Immature natural killer cell (primary cell): ENCODE data around the gene CENPC. TPM values are rescaled to one million over a fixed set of nuclear protein-coding genes. Genes with fewer than 3 reads are reported as not detected.
A peak's percentile ranks its signal among the peaks of the same experiment; 100 is the strongest.

Source experiments
- DNase-seq, 3 donors: peaks; one replicate each; pipeline ENCODE4 v3.0.0; 2022; ENCODE audit warnings: mixed read lengths in 1 of 3
- H3K27ac Mint-ChIP-seq, 6 donors: one replicate each; pipeline ENCODE4 v1.8.0; 2020; ENCODE audit warnings: mixed read lengths in 6 of 6, mild to moderate bottlenecking in 5 of 6, inconsistent platforms in 4 of 6, moderate library complexity in 3 of 6
- H3K27me3 Mint-ChIP-seq, 3 donors: one replicate each; pipeline ENCODE4 v1.8.0; 2020 to 2021; ENCODE audit warnings: low read depth in 3 of 3, mild to moderate bottlenecking in 3 of 3, mixed read lengths in 3 of 3, moderate library complexity in 3 of 3, inconsistent platforms in 1 of 3
- H3K36me3 Mint-ChIP-seq, 3 donors: one replicate each; pipeline ENCODE4 v1.8.0; 2020; ENCODE audit warnings: mixed read lengths in 3 of 3, inconsistent platforms in 2 of 3, mild to moderate bottlenecking in 2 of 3
- H3K4me1 Mint-ChIP-seq, 2 donors: one replicate each; pipeline ENCODE4 v1.8.0; 2020; ENCODE audit warnings: inconsistent platforms in 2 of 2, mild to moderate bottlenecking in 2 of 2, mixed read lengths in 2 of 2, moderate library complexity in 1 of 2
- H3K4me3 Mint-ChIP-seq, 5 donors: one replicate each; pipeline ENCODE4 v1.8.0; 2020; ENCODE audit warnings: mild to moderate bottlenecking in 5 of 5, mixed read lengths in 5 of 5, inconsistent platforms in 3 of 5, moderate library complexity in 3 of 5
- H3K9me3 Mint-ChIP-seq, 6 donors: one replicate each; pipeline ENCODE4 v1.8.0; 2020; ENCODE audit warnings: mild to moderate bottlenecking in 6 of 6, mixed read lengths in 6 of 6, inconsistent platforms in 4 of 6, moderate library complexity in 3 of 6
- polyA plus RNA-seq, 3 donors: library from polyadenylated mRNA; unstranded; fragments of 300-500 nt; fragmentation: Illumina TruSeq; gene quantifications; one replicate each; pipeline ENCODE4 v1.2.3, GENCODE V29; 2021

Gene CENPC
- polyA plus RNA-seq, result 10 to 100 TPM in 2 of 3 donors, 1 to 10 TPM in 1; 6.6 to 21.9 (median 14.2) TPM

GRCh38 chr4:67545199-67546003 is at the start of gene CENPC:
Gene CENPC (minus strand): TSS chr4:67545503. CDS start chr4:67545355, 148 bp downstream.
- Mint-ChIP-seq H3K4me1 (peaks cover 29 to 48% of the 10 kb centered on the region in 2 donors), H3K4me3 (peak within 1 kb of the TSS; percentile 95 to 99 (median 98)), H3K27me3 (peaks cover 4 to 8% (median 5%) of the 10 kb centered on the region in 3 donors), H3K36me3 (peaks cover 0 to 4% (median 0%) of the 10 kb centered on the region in 3 donors), H3K9me3 (no peaks in the 10 kb centered on the region), H3K27ac (peak within 1 kb of the TSS; percentile 99 to 100 (median 99))
- peak; percentile 91 to 93 (median 92) for DNase-seq

GRCh38 chr4:67593741-67594175 is 48.5 kb upstream of the CENPC start:
- H3K27me3 Mint-ChIP-seq, result peaks cover 0 to 4% (median 0%) of the 10 kb centered on the region in 3 donors
- peaks cover 10 to 66% (median 55%) of the 10 kb centered on the region in 3 donors for H3K36me3 Mint-ChIP-seq
- no peaks in the 10 kb centered on the region for H3K4me1 Mint-ChIP-seq
- H3K27ac Mint-ChIP-seq, result no peak overlapping the region
- H3K9me3 Mint-ChIP-seq, result no peaks in the 10 kb centered on the region
- no peak for DNase-seq
- H3K4me3 Mint-ChIP-seq, result no peak overlapping the region

GRCh38 chr4:67587156-67587555 is 41.9 kb upstream of the CENPC start:
- H3K9me3 Mint-ChIP-seq, result no peaks in the 10 kb centered on the region
- peaks cover 5 to 44% (median 26%) of the 10 kb centered on the region in 3 donors for H3K36me3 Mint-ChIP-seq
- peaks cover 0 to under 1% of the 10 kb centered on the region in 2 donors for H3K4me1 Mint-ChIP-seq

GRCh38 chr4:67584496-67584895 is 39.2 kb upstream of the CENPC start:
- H3K4me3 Mint-ChIP-seq, result no peak overlapping the region
- peaks cover 0 to 2% (median 0%) of the 10 kb centered on the region in 3 donors for H3K27me3 Mint-ChIP-seq
- peak overlapping the region in 1 of 6 donors; percentile 18 for H3K27ac Mint-ChIP-seq
- no peak for DNase-seq
- no peaks in the 10 kb centered on the region for H3K9me3 Mint-ChIP-seq
- H3K36me3 Mint-ChIP-seq, result peaks cover 5 to 39% (median 32%) of the 10 kb centered on the region in 3 donors
- peaks cover 14 to 19% of the 10 kb centered on the region in 2 donors for H3K4me1 Mint-ChIP-seq

More at GRCh38 chr4:67587156-67587555, 41.9 kb upstream of the CENPC start:
- H3K27ac Mint-ChIP-seq, result no peak overlapping the region
- DNase-seq, result no peak
- H3K27me3 Mint-ChIP-seq, result peaks cover 0 to 2% (median 0%) of the 10 kb centered on the region in 3 donors
- no peak overlapping the region for H3K4me3 Mint-ChIP-seq

GRCh38 chr4:67581913-67582312 is 36.6 kb upstream of the CENPC start:
- no peak overlapping the region for H3K27ac Mint-ChIP-seq
- H3K9me3 Mint-ChIP-seq, result no peaks in the 10 kb centered on the region
- H3K4me1 Mint-ChIP-seq, result peaks cover 14 to 20% of the 10 kb centered on the region in 2 donors
- peaks cover 0 to 2% (median 1%) of the 10 kb centered on the region in 3 donors for H3K27me3 Mint-ChIP-seq
- H3K36me3 Mint-ChIP-seq, result peaks cover 5 to 48% (median 39%) of the 10 kb centered on the region in 3 donors
- DNase-seq, result no peak
- no peak overlapping the region for H3K4me3 Mint-ChIP-seq

- H3K4me1 Mint-ChIP-seq, result peaks cover 18 to 26% of the 10 kb centered on the region in 2 donors
- H3K9me3 Mint-ChIP-seq, result no peaks in the 10 kb centered on the region
- peak overlapping the region in 4 of 5 donors; percentile 17 to 67 (median 34) for H3K4me3 Mint-ChIP-seq
- peaks cover 5 to 45% (median 43%) of the 10 kb centered on the region in 3 donors for H3K36me3 Mint-ChIP-seq
- peak overlapping the region in 4 of 6 donors; percentile 13 to 79 (median 48) for H3K27ac Mint-ChIP-seq
- DNase-seq, result peak; percentile 9 to 26 (median 15)
- peaks cover 0 to 2% (median 1%) of the 10 kb centered on the region in 3 donors for H3K27me3 Mint-ChIP-seq
These were observed 36.0 kb upstream of the CENPC start for GRCh38 chr4:67581208-67581857.

GRCh38 chr4:67580577-67580976 is 35.3 kb upstream of the CENPC start:
- Mint-ChIP-seq H3K9me3 (no peaks in the 10 kb centered on the region), H3K27me3 (peaks cover 0 to 2% (median 1%) of the 10 kb centered on the region in 3 donors), H3K27ac (peak overlapping the region in 1 of 6 donors; percentile 30), H3K4me1 (peaks cover 23 to 34% of the 10 kb centered on the region in 2 donors), H3K4me3 (no peak overlapping the region), H3K36me3 (peaks cover 5 to 45% (median 43%) of the 10 kb centered on the region in 3 donors)
- DNase-seq, result no peak

- DNase-seq, result no peak
- peak overlapping the region in 2 of 6 donors; percentile 32 to 49 for H3K27ac Mint-ChIP-seq
- H3K4me3 Mint-ChIP-seq, result no peak overlapping the region
- no peaks in the 10 kb centered on the region for H3K9me3 Mint-ChIP-seq
- H3K4me1 Mint-ChIP-seq, result peaks cover 26 to 46% of the 10 kb centered on the region in 2 donors
- H3K27me3 Mint-ChIP-seq, result peaks cover 0 to 1% (median 0%) of the 10 kb centered on the region in 3 donors
- H3K36me3 Mint-ChIP-seq, result peaks cover 0 to 34% (median 33%) of the 10 kb centered on the region in 3 donors
These were observed 31.2 kb upstream of the CENPC start for GRCh38 chr4:67576538-67576937.

- Mint-ChIP-seq H3K4me3 (peak overlapping the region in 2 of 5 donors; percentile 1 to 42), H3K27ac (peak overlapping the region in 5 of 6 donors; percentile 8 to 70 (median 66)), H3K4me1 (peaks cover 21 to 41% of the 10 kb centered on the region in 2 donors), H3K27me3 (peaks cover 0 to 1% (median 0%) of the 10 kb centered on the region in 3 donors), H3K9me3 (no peaks in the 10 kb centered on the region), H3K36me3 (peaks cover 0 to 34% (median 33%) of the 10 kb centered on the region in 3 donors)
- DNase-seq, result no peak
These were observed 30.8 kb upstream of the CENPC start for GRCh38 chr4:67576059-67576466.

- DNase-seq, result no peak
- H3K4me1 Mint-ChIP-seq, result peaks cover 16 to 35% of the 10 kb centered on the region in 2 donors
- H3K27ac Mint-ChIP-seq, result peak overlapping the region; percentile 8 to 80 (median 68)
- H3K27me3 Mint-ChIP-seq, result peaks cover 0 to 1% (median 0%) of the 10 kb centered on the region in 3 donors
- no peaks in the 10 kb centered on the region for H3K9me3 Mint-ChIP-seq
- H3K4me3 Mint-ChIP-seq, result peak overlapping the region; percentile 22 to 50 (median 42)
- H3K36me3 Mint-ChIP-seq, result peaks cover 0 to 34% (median 29%) of the 10 kb centered on the region in 3 donors
These were observed 30.1 kb upstream of the CENPC start for GRCh38 chr4:67575232-67576058.

GRCh38 chr4:67573193-67573592 is 27.9 kb upstream of the CENPC start:
- Mint-ChIP-seq H3K4me1 (peaks cover 16 to 33% of the 10 kb centered on the region in 2 donors), H3K4me3 (no peak overlapping the region), H3K27me3 (no peaks in the 10 kb centered on the region), H3K36me3 (peaks cover 0 to 23% (median 20%) of the 10 kb centered on the region in 3 donors), H3K9me3 (no peaks in the 10 kb centered on the region), H3K27ac (peak overlapping the region in 2 of 6 donors; percentile 3 to 17)
- no peak for DNase-seq

- no peak overlapping the region for H3K27ac Mint-ChIP-seq
- peaks cover 16 to 43% of the 10 kb centered on the region in 2 donors for H3K4me1 Mint-ChIP-seq
- no peaks in the 10 kb centered on the region for H3K27me3 Mint-ChIP-seq
- H3K36me3 Mint-ChIP-seq, result peaks cover 0 to 21% (median 16%) of the 10 kb centered on the region in 3 donors
- no peak overlapping the region for H3K4me3 Mint-ChIP-seq
- no peak for DNase-seq
- no peaks in the 10 kb centered on the region for H3K9me3 Mint-ChIP-seq
These were observed 26.7 kb upstream of the CENPC start for GRCh38 chr4:67571975-67572374.

- peak overlapping the region in 1 of 6 donors; percentile 53 for H3K27ac Mint-ChIP-seq
These were observed 25.2 kb upstream of the CENPC start for GRCh38 chr4:67570537-67570936.

More at GRCh38 chr4:67570537-67570936, 25.2 kb upstream of the CENPC start:
- Mint-ChIP-seq H3K27me3 (no peaks in the 10 kb centered on the region), H3K9me3 (no peaks in the 10 kb centered on the region), H3K4me1 (peaks cover 7 to 29% of the 10 kb centered on the region in 2 donors), H3K4me3 (no peak overlapping the region), H3K36me3 (peaks cover 0 to 16% (median 11%) of the 10 kb centered on the region in 3 donors)
- no peak for DNase-seq
